Activated naive CD4-positive, alpha-beta T cell treated with anti-CD3 and anti-CD28 coated beads, Interleukin-2, amount 50 U/mL, for 72 hours (primary cell): ENCODE data around the gene EPHB6. TPM values are rescaled to one million over a fixed set of nuclear protein-coding genes. Genes with fewer than 3 reads are reported as not detected.

Experiments used
- ATAC-seq, 2 donors: fragments of 150-1000 bp; cut with Tn5 transposase; 2 replicates each; pipeline ENCODE4 v1.10.0; 2021; ENCODE audit warnings: mild to moderate bottlenecking in 2 of 2, moderate library complexity in 2 of 2
- DNase-seq, 2 donors: peaks; one replicate each; pipeline ENCODE4 v3.0.0; 2021 to 2022; ENCODE audit warnings: low spot score in 2 of 2
- H3K27ac Mint-ChIP-seq, 2 donors: one replicate each; pipeline ENCODE4 v1.8.0; 2022; ENCODE audit warnings: mild to moderate bottlenecking in 2 of 2, mixed read lengths in 2 of 2
- H3K36me3 Mint-ChIP-seq, 2 donors: one replicate each; pipeline ENCODE4 v1.8.0; 2022; ENCODE audit warnings: mixed read lengths in 2 of 2
- H3K9me3 Mint-ChIP-seq, 2 donors: one replicate each; pipeline ENCODE4 v1.8.0; 2022; ENCODE audit warnings: mixed read lengths in 2 of 2
- total RNA-seq, 2 donors: library from RNA; stranded (reverse); gene quantifications; one replicate each; pipeline ENCODE4 v1.2.3, GENCODE V29; 2022

EPHB6 gene
- total RNA-seq, 2 donors from 2014 or later = 16.0 to 32.8 TPM

DNA sequence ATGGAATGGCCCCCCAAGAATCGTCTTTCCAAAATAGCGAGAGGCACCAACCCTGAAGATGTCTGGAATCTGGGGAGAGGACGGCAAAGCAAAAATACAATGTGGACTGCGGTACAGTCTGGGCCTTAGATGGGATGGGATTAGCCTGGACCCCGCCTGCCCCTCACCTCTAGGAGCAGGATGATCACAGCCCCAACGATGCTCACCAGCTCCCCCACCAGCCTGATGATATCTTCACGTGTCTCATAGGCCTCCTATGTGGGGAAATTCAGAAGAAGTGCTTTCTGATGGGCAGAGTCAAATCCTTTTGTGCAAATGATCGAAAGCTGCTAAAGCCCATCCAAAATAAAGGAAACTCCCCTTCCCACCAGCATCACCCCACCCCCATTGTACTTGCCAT lies 60.4 kb downstream of the EPHB6 start:
- no peak for ATAC-seq
- Mint-ChIP-seq H3K9me3 (no peaks in the 10 kb centered on the region), H3K36me3 (no peaks in the 10 kb centered on the region), H3K27ac (no peak overlapping the region)
- DNase-seq = no peak

GRCh38 chr7:142916508-142916907 lies 61.6 kb downstream of the EPHB6 start:
- no peaks in the 10 kb centered on the region for H3K36me3 Mint-ChIP-seq
- ATAC-seq (no peak), DNase-seq (no peak)
- no peak overlapping the region for H3K27ac Mint-ChIP-seq
- no peaks in the 10 kb centered on the region for H3K9me3 Mint-ChIP-seq

DNA sequence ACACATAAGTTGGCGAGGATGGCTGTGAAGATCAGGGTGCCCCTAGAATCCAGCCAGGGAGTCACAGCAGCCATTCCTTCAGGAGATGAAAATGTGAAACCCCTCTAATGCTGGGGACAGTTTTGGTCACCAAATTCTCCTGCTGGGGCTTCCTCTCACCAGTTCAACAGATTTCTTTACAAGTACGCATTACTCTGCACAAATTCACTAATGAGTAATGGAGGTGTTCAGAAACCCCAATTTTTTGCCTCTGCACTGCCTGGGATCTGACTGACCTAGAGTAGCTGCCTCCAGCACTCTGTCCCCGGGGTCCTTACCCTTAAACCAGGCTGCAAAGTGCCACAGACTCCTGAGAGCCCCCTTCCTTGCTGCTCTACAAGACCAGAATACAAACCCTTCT lies 62.6 kb downstream of the EPHB6 start:
- H3K36me3 Mint-ChIP-seq = no peaks in the 10 kb centered on the region
- H3K27ac Mint-ChIP-seq = no peak overlapping the region

DNA sequence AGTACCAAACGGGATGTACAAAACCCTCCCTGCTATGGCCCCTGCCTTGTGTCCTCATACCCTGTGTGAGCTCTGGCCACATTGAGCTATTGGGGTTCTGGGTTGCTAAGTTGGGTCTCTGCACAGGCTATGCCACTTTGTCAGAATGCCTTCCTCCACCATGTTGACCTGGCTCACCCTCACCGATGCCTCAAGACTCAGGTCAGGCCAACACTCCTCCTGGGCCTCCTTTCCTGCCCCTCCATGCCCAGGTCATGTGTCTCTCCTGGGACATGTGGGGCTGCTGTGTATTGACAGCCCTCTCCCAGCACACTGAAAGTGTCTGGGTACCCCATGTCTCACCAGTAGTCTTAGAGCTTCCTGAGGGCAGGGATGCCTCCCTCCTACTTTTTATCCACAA lies 64.0 kb downstream of the EPHB6 start:
- H3K36me3 Mint-ChIP-seq = no peaks in the 10 kb centered on the region
- DNase-seq = no peak
- no peak for ATAC-seq
- no peaks in the 10 kb centered on the region for H3K9me3 Mint-ChIP-seq
- H3K27ac Mint-ChIP-seq = no peak overlapping the region

More for the DNA sequence above, 62.6 kb downstream of the EPHB6 start:
- H3K9me3 Mint-ChIP-seq = no peaks in the 10 kb centered on the region
- DNase-seq (no peak), ATAC-seq (no peak)

- ATAC-seq = no peak
- DNase-seq = no peak
- H3K27ac Mint-ChIP-seq = no peak overlapping the region
- no peaks in the 10 kb centered on the region for H3K9me3 Mint-ChIP-seq
- H3K36me3 Mint-ChIP-seq = no peaks in the 10 kb centered on the region
Observed at GRCh38 chr7:142919656-142920055, 64.8 kb downstream of the EPHB6 start.

Other genes with a start within 250 kb of the EPHB6 start
- gene PRSS1, start 105.6 kb upstream of the EPHB6 start, total RNA-seq = not detected
- gene PRSS2, start 84.1 kb upstream of the EPHB6 start, total RNA-seq = under 1 TPM in 1 of 2 donors, not detected in 1; 0.82 TPM
- gene TRPV6, start 30.7 kb downstream of the EPHB6 start, total RNA-seq = under 1 TPM in 1 of 2 donors, not detected in 1; 0.09 TPM
- gene TRPV5, start 78.7 kb downstream of the EPHB6 start, total RNA-seq = not detected
- gene LLCFC1, start 84.4 kb downstream of the EPHB6 start, total RNA-seq = not detected
- 1 to 10 TPM in 1 of 2 donors, under 1 TPM in 1; 0.60 to 2.8 TPM for gene KEL, start 107.3 kb downstream of the EPHB6 start, total RNA-seq
- under 1 TPM in 1 of 2 donors, not detected in 1; 0.66 TPM for gene OR9A2, start 172.1 kb downstream of the EPHB6 start, total RNA-seq
- gene OR6V1, start 197.3 kb downstream of the EPHB6 start, total RNA-seq = not detected